Right lobe of liver (tissue), 4 donors: ENCODE data around the gene CLEC18C.

Source experiments
- CTCF ChIP-seq, 4 donors: fragments of 200-600 bp in 3 of 4; fragments of 450-650 bp in 1 of 4; IDR thresholded peaks; one replicate each; pipeline versions ENCODE4 v1.5.1 to v1.8.0; 2016 to 2022; ENCODE audit warnings: antibody characterized with exemption in 4 of 4, mild to moderate bottlenecking in 2 of 4
- POLR2A ChIP-seq: fragments of 450-650 bp; IDR thresholded peaks from one replicate; pipeline ENCODE4 v1.6.1; 2017; ENCODE audit warnings: antibody characterized with exemption, mild to moderate bottlenecking
- donor health status: DM: no; HTN: no; CAD: no.
- donor health status: DM: no; HTN: no; CAD: no.
- donor health status: DM: no; HTN: yes; CAD: no.

DNA sequence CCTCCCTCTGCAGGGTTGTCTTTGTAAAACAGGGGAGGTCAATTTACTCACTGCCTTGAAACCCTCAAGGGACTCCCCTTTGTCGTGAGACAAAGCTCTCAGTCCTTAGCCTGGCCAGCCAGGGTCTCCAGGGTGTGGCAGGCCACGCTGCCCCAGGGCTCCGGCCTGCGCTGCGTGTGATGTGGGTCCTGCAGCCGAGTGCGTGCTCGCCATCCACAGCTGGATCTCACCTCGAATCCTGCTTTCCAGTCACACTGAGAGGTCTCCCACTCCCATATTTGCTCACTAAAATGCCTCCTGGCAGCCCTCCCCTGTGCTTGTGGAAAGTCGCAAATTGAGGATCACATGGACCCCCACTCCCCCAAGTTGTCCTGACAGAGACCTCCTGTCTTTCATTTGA, 10.0 kb upstream of the CLEC18C start:
- no peak for TF ChIP-seq POLR2A
- no peak for TF ChIP-seq CTCF (IDR thresholded peaks at IDR 0.05)
